Measurements from ENCODE around the gene PEDS1.

The PEDS1 gene

DNA sequence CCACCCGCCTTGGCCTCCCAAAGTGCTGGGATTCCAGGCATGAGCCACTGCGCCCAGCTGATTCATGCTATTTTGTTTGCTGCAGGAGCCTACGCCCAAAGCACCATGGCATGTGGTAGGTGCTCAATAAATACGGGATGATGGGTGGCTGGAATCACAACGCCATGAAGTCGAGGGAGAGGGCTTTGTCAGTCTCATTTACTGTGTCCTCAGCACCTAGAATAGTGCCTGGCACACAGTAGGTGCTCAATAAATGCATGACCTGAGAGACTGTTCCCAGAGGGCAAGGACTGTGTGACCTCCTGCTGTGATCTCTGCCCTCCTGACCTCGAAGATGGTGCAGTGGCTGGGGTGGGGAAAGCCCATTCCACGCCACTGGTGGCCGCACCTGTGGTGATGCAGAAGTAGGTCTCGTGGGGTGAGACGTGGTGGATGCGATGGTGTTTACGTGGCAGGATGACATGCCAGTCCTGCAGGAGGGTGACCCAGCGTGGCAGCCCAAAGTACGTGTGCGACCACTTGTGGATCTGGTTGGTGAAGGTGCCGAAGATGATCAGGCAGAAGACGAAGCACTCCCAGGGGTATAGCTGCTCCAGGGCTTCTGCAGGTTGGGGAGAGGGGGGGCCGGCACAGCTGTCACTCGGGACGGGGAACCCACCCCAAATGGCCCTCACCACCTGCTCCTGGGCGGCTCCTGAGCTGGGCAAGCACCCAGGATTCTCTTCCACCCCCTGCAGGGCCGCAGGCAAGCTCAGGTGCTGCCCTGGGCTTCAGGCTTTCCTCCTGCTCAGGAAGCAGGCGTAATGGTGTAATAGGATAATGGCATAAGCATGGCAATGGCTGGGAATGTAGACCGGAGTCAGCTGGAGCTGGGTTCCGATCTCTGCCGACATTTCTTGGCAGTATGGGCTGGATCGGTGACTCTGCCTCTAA, 25.7 kb downstream of the PEDS1 start:
- POLR2A ChIA-PET, result interaction anchor here (0.6 kb wide), 1 partner anchor 16 kb away, joined by 3 read pairs; no protein-coding TSS in a partner anchor
- no peak for DNase-seq (ENCODE audit: low read depth, low spot score)
- TF ChIP-seq, protein P1, sequence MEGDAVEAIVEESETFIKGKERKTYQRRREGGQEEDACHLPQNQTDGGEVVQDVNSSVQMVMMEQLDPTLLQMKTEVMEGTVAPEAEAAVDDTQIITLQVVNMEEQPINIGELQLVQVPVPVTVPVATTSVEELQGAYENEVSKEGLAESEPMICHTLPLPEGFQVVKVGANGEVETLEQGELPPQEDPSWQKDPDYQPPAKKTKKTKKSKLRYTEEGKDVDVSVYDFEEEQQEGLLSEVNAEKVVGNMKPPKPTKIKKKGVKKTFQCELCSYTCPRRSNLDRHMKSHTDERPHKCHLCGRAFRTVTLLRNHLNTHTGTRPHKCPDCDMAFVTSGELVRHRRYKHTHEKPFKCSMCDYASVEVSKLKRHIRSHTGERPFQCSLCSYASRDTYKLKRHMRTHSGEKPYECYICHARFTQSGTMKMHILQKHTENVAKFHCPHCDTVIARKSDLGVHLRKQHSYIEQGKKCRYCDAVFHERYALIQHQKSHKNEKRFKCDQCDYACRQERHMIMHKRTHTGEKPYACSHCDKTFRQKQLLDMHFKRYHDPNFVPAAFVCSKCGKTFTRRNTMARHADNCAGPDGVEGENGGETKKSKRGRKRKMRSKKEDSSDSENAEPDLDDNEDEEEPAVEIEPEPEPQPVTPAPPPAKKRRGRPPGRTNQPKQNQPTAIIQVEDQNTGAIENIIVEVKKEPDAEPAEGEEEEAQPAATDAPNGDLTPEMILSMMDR (IDR thresholded peaks at IDR 0.05; ENCODE audit: insufficient read depth, low read length, missing control alignments), result no peak
- CTCF ChIA-PET, result interaction anchor here (1.3 to 3.4 kb wide), 2 partner anchors 8 to 41 kb away, joined by 5 to 12 read pairs; no protein-coding TSS in a partner anchor
- no peak overlapping the region for H3K4me3 ChIP-seq (ENCODE audit: low read depth, low read length)

- CTCF ChIA-PET, result interaction anchor here (1.3 to 3.4 kb wide), 2 partner anchors 43 to 52 kb away, joined by 4 to 12 read pairs; no protein-coding TSS in a partner anchor
- TF ChIP-seq, protein P1 (IDR thresholded peaks at IDR 0.05; ENCODE audit: insufficient read depth, low read length, missing control alignments), result no peak
- no peak for DNase-seq (ENCODE audit: low read depth, low spot score)
- POLR2A ChIA-PET, result interaction anchor here (0.7 kb wide), 1 partner anchor 13 kb away, joined by 3 read pairs; no protein-coding TSS in a partner anchor
- H3K4me3 ChIP-seq (ENCODE audit: low read depth, low read length), result no peak overlapping the region
These were observed 26.9 kb downstream of the PEDS1 start for GRCh38 chr20:50126662-50127061.

DNA sequence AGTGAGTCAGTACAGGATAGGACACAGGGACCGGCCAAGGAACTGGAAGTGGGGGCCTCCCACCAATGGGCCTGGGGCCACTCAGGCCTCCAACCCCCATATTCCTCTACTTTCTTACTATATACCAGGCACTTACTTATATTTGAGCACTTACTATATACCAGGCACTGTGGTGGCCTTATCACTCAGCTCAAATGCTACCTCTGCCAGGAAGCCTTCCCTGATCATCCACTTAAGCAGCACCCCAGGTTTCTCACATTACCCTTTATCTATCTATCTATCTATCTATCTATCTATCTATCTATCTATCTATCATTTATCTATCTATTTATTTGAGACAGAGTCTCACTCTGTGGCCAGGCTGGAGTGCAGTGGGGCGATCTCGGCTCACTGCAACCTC, 28.2 kb downstream of the PEDS1 start:
- ChIA-PET POLR2A (no interaction called here), CTCF (interaction anchor here (0.6 to 3.4 kb wide), 4 partner anchors 8 to 53 kb away, joined by 4 to 12 read pairs (median 4); no protein-coding TSS in a partner anchor)
- TF ChIP-seq, protein P1 (IDR thresholded peaks at IDR 0.05; ENCODE audit: insufficient read depth, low read length, missing control alignments), result no peak
- H3K4me3 ChIP-seq (ENCODE audit: low read depth, low read length), result no peak overlapping the region
- DNase-seq (ENCODE audit: low read depth, low spot score), result no peak

- ChIA-PET CTCF (interaction anchor here (1.4 to 3.4 kb wide), 2 partner anchors 9 to 45 kb away, joined by 5 to 12 read pairs; no protein-coding TSS in a partner anchor), POLR2A (no interaction called here)
- TF ChIP-seq, protein P1 (IDR thresholded peaks at IDR 0.05; ENCODE audit: insufficient read depth, low read length, missing control alignments), result no peak
- no peak for DNase-seq (ENCODE audit: low read depth, low spot score)
- H3K4me3 ChIP-seq (ENCODE audit: low read depth, low read length), result no peak overlapping the region
These were observed 29.0 kb downstream of the PEDS1 start for GRCh38 chr20:50124496-50124895.

DNA sequence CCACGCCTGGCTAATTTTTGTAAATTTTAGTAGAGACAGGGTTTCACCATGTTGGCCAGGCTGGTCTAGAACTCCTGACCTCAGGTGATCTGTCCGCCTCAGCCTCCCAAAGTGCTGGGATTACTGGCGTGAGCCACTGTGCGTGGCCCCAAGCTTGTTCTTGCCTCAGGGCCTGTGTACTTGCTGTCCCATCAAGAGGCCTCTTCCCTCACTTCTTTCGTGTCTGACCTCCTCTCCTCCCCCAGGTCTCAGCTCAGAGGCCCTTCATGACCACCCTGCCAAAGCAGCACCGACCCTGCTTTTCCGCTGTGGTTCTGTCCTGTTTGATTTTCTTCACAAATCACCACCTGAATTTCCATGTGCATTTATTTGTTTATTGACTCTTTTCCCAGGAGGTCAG, 30.1 kb downstream of the PEDS1 start:
- no peak overlapping the region for H3K4me3 ChIP-seq (ENCODE audit: low read depth, low read length)
- ChIA-PET POLR2A (no interaction called here), CTCF (interaction anchor here (1.1 to 6.1 kb wide), 3 partner anchors 10 to 55 kb away, joined by 4 to 156 read pairs (median 6); partner anchors contain the start of gene UBE2V1)
- DNase-seq (ENCODE audit: low read depth, low spot score), result no peak
- TF ChIP-seq, protein P1 (IDR thresholded peaks at IDR 0.05; ENCODE audit: insufficient read depth, low read length, missing control alignments), result no peak

DNA sequence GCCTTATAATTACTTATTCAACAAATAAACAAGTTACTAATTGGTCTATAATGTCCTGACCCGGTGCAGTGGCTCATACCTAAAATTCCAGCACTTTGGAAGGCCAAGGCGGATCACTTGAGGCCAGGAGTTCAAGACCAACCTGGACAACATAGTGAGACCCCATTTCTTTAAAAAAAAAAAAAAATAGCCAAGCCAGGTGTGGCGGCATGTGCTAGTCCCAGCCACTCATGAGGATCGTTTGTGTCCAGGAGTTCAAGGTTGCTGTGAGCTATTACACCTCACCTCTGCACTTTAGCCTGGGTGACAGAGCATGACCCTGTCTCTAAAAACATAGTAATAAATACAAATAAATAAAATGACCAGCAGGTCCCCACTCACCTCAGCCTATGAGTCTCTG, 30.8 kb downstream of the PEDS1 start:
- H3K4me3 ChIP-seq (ENCODE audit: low read depth, low read length), result no peak overlapping the region
- POLR2A ChIA-PET, result no interaction called here
- no peak for DNase-seq (ENCODE audit: low read depth, low spot score)
- CTCF ChIA-PET, result interaction anchor here (1.1 to 6.1 kb wide), 7 partner anchors 9 to 157 kb away, joined by 4 to 156 read pairs (median 5); partner anchors contain the start of gene UBE2V1
- TF ChIP-seq, protein P1 (IDR thresholded peaks at IDR 0.05; ENCODE audit: insufficient read depth, low read length, missing control alignments), result no peak
